ENCODE measurements around the gene ZNF142. TPM values are rescaled to one million over a fixed set of nuclear protein-coding genes. Genes with fewer than 3 reads are reported as not detected.

The ZNF142 gene
- total and polyA plus RNA-seq, 12 donors = 6.5 to 24.6 (median 20.1) TPM

DNA sequence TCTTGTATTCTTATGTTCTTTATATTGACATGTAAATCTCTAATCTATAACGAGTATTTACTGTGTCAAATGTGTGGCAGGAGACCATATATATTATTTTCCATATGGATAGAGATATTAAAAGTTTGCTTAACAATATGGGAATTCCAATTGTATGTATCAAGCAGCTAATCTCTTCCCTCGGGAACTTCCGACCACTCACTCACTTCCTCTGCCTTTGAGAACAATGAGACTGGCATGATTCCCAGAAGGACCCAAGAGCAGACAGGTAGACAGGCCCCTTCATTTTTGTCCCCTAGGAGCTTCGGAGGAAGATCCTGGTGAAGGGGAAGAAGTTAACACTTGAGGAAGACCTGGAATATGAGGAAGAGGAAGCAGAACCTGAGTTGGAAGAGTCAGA, 27.6 kb downstream of the ZNF142 start:
- TF ChIP-seq, protein P1, sequence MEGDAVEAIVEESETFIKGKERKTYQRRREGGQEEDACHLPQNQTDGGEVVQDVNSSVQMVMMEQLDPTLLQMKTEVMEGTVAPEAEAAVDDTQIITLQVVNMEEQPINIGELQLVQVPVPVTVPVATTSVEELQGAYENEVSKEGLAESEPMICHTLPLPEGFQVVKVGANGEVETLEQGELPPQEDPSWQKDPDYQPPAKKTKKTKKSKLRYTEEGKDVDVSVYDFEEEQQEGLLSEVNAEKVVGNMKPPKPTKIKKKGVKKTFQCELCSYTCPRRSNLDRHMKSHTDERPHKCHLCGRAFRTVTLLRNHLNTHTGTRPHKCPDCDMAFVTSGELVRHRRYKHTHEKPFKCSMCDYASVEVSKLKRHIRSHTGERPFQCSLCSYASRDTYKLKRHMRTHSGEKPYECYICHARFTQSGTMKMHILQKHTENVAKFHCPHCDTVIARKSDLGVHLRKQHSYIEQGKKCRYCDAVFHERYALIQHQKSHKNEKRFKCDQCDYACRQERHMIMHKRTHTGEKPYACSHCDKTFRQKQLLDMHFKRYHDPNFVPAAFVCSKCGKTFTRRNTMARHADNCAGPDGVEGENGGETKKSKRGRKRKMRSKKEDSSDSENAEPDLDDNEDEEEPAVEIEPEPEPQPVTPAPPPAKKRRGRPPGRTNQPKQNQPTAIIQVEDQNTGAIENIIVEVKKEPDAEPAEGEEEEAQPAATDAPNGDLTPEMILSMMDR (IDR thresholded peaks at IDR 0.05) = no peak
- TF ChIP-seq POLR2A (IDR thresholded peaks at IDR 0.05) = no peak
- no peaks in the 10 kb centered on the region for H3K27me3 ChIP-seq
- no peak overlapping the region for H3K27ac ChIP-seq
- H3K36me3 ChIP-seq (replicated peaks in 1 of 2) = peaks cover 0 to 22% of the 10 kb centered on the region in 2 donors
- intact Hi-C loops (cut with DNase I) = no loop called here
- no peak overlapping the region for H3K4me3 ChIP-seq
- WGBS, 4 donors = 56 to 68% (median 60%) methylated on average over 4 of the region's 4 CpGs
- DNase-seq = no peak
- no peaks in the 10 kb centered on the region for H3K9me3 ChIP-seq (replicated peaks in 1 of 3)
- H3K4me1 ChIP-seq (replicated peaks in 1 of 2) = no peaks in the 10 kb centered on the region

- intact Hi-C loops (cut with DNase I) = no loop called here
- TF ChIP-seq, protein P1 (IDR thresholded peaks at IDR 0.05) = no peak
- no peak for TF ChIP-seq POLR2A (IDR thresholded peaks at IDR 0.05)
- no peaks in the 10 kb centered on the region for H3K27me3 ChIP-seq
- H3K27ac ChIP-seq = no peak overlapping the region
- no peaks in the 10 kb centered on the region for H3K9me3 ChIP-seq (replicated peaks in 1 of 3)
- WGBS, 4 donors = 82 to 95% (median 92%) methylated on average over 3 to 4 of the region's 4 CpGs
- H3K4me3 ChIP-seq = no peak overlapping the region
- no peaks in the 10 kb centered on the region for H3K36me3 ChIP-seq (replicated peaks in 1 of 2)
- H3K4me1 ChIP-seq (replicated peaks in 1 of 2) = no peaks in the 10 kb centered on the region
- DNase-seq = no peak
Measured at GRCh38 chr2:218627939-218628338, 31.5 kb downstream of the ZNF142 start.

DNA sequence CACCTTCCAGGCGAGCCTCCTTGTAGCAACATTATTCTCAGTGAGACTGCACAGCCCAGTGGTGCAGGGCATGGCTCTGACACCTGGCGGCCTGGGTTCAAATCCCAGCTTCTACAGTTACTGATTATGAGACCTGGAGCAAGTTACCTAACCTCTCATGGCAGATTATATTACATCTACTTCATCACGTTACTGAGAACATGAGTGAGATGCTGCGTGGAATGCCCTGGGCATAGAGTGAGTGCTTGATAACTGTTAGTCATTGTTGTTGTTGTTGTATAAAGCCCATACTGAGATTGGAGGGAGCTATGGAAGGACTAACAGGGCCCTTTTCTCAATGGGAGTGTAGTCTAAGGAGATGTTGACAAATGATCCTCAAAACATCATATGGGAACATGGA, 33.1 kb downstream of the ZNF142 start:
- intact Hi-C loops (cut with DNase I) = no loop called here
- Histone ChIP-seq H3K27me3 (no peaks in the 10 kb centered on the region), H3K36me3 (replicated peaks in 1 of 2) (no peaks in the 10 kb centered on the region), H3K4me1 (replicated peaks in 1 of 2) (no peaks in the 10 kb centered on the region), H3K9me3 (replicated peaks in 1 of 3) (no peaks in the 10 kb centered on the region), H3K4me3 (no peak overlapping the region), H3K27ac (no peak overlapping the region)
- no peak for DNase-seq
- TF ChIP-seq, protein P1 (IDR thresholded peaks at IDR 0.05) = no peak
- WGBS, 4 donors = 75 to 96% (median 90%) methylated on average over 4 of the region's 4 CpGs

GRCh38 chr2:218623366-218623705, 36.1 kb downstream of the ZNF142 start:
- no peak overlapping the region for H3K4me3 ChIP-seq

More at GRCh38 chr2:218623366-218623705, 36.1 kb downstream of the ZNF142 start:
- DNase-seq = no peak
- WGBS, 4 donors = 58 to 76% (median 69%) methylated on average over 3 of the region's 3 CpGs
- Histone ChIP-seq H3K27me3 (no peaks in the 10 kb centered on the region), H3K4me1 (replicated peaks in 1 of 2) (no peaks in the 10 kb centered on the region), H3K36me3 (replicated peaks in 1 of 2) (no peaks in the 10 kb centered on the region), H3K27ac (no peak overlapping the region), H3K9me3 (replicated peaks in 1 of 3) (no peaks in the 10 kb centered on the region)
- intact Hi-C loops (cut with DNase I) = no loop called here
- TF ChIP-seq, protein P1 (IDR thresholded peaks at IDR 0.05) = no peak
- no peak for TF ChIP-seq POLR2A (IDR thresholded peaks at IDR 0.05)
